Neural cell (in vitro differentiated cells): ENCODE measurements around the gene GRAMD2A. TPM values are rescaled to one million over a fixed set of nuclear protein-coding genes. Genes with fewer than 3 reads are reported as not detected.

Experiments used
- H2AFZ ChIP-seq: fragments of 200-600, 300-800 bp; sonication (generic), shearing (Covaris generic); 2 replicates; pipeline ENCODE4 v1.6.0; 2014; ENCODE audit warnings: low read depth, mild to moderate bottlenecking, antibody characterized with exemption, low read length, moderate library complexity
- H3F3A ChIP-seq: fragments of 200-600 bp; shearing (Covaris generic); 2 replicates; pipeline ENCODE4 v1.6.1; 2016; ENCODE audit warnings: mild to moderate bottlenecking, moderate library complexity, mixed read lengths, antibody characterized with exemption, low read length; ENCODE audit not compliant: insufficient read depth, poor library complexity, severe bottlenecking
- H3K27ac ChIP-seq: fragments of 200-600, 300-800 bp; sonication (generic), shearing (Covaris generic); 2 replicates; pipeline ENCODE4 v1.5.1; 2014; ENCODE audit warnings: mild to moderate bottlenecking, low read length, moderate library complexity
- H3K27me3 ChIP-seq: fragments of 300-800, 200-600 bp; sonication (generic), shearing (Covaris generic); 2 replicates; pipeline ENCODE4 v1.6.0; 2014; ENCODE audit warnings: mild to moderate bottlenecking, low read depth, low read length, moderate library complexity; ENCODE audit not compliant: insufficient read depth
- H3K36me3 ChIP-seq: fragments of 300-800, 200-600 bp; sonication (generic), shearing (Covaris generic); 2 replicates; pipeline ENCODE4 v1.5.1; 2014; ENCODE audit warnings: mild to moderate bottlenecking, antibody characterized with exemption, low read length, moderate library complexity; ENCODE audit not compliant: insufficient read depth
- H3K4me2 ChIP-seq: fragments of 300-800, 200-600 bp; sonication (generic), shearing (Covaris generic); 2 replicates; pipeline ENCODE4 v1.6.0; 2014; ENCODE audit warnings: mild to moderate bottlenecking, low read length
- H3K4me3 ChIP-seq: fragments of 300-800, 200-600 bp; sonication (generic), shearing (Covaris generic); 2 replicates; pipeline ENCODE4 v1.5.1; 2014; ENCODE audit warnings: mild to moderate bottlenecking, low read length, moderate library complexity
- H3K79me2 ChIP-seq: fragments of 200-600 bp; shearing (Covaris generic); replicated peaks from 2 replicates; pipeline ENCODE4 v1.6.0; 2014; ENCODE audit warnings: mild to moderate bottlenecking, low read length, moderate library complexity; ENCODE audit not compliant: insufficient read depth
- H3K9ac ChIP-seq: fragments of 300-800, 200-600 bp; sonication (generic), shearing (Covaris generic); 2 replicates; pipeline ENCODE4 v1.6.1; 2016; ENCODE audit warnings: mild to moderate bottlenecking, low read length, mixed read lengths
- H3K9me2 ChIP-seq: fragments of 200-600 bp; shearing (Covaris generic); 2 replicates; pipeline ENCODE4 v1.6.1; 2016; ENCODE audit warnings: mild to moderate bottlenecking, low read length, mixed read lengths; ENCODE audit not compliant: insufficient read depth
- H3K9me3 ChIP-seq: fragments of 200-600, 300-800 bp; sonication (generic), shearing (Covaris generic); 2 replicates; pipeline ENCODE4 v1.6.1; 2016; ENCODE audit warnings: mild to moderate bottlenecking, mixed run types, low read length, moderate library complexity, mixed read lengths
- H4K20me1 ChIP-seq: fragments of 200-600 bp; shearing (Covaris generic); 2 replicates; pipeline ENCODE4 v1.6.1; 2016; ENCODE audit warnings: mild to moderate bottlenecking, mixed run types; ENCODE audit not compliant: insufficient read depth
- EP300 ChIP-seq: fragments of 450-650 bp; conservative IDR thresholded peaks from 2 replicates; pipeline ENCODE4 v1.6.1; 2014; ENCODE audit warnings: antibody characterized with exemption, mild to moderate bottlenecking, moderate library complexity; ENCODE audit not compliant: poor library complexity, severe bottlenecking
- EZH2 ChIP-seq: fragments of 200-600, 300-800 bp; shearing (Covaris generic), sonication (generic); IDR thresholded peaks from 2 replicates; pipeline ENCODE4 v1.6.1; 2014; ENCODE audit warnings: antibody characterized with exemption, low read length, borderline replicate concordance, mild to moderate bottlenecking; ENCODE audit not compliant: insufficient read depth, poor library complexity, severe bottlenecking
- MXI1 ChIP-seq: fragments of 450-650 bp; conservative IDR thresholded peaks from 2 replicates; pipeline ENCODE4 v1.6.1; 2014; ENCODE audit warnings: antibody characterized with exemption, mild to moderate bottlenecking; ENCODE audit not compliant: poor library complexity, severe bottlenecking
- POLR2AphosphoS5 ChIP-seq: IDR thresholded peaks from 2 replicates; pipeline ENCODE4 v1.6.1; 2012
- RAD21 ChIP-seq: fragments of 450-650 bp; conservative IDR thresholded peaks from 2 replicates; pipeline ENCODE4 v1.6.1; 2014; ENCODE audit warnings: antibody characterized with exemption, mild to moderate bottlenecking, moderate library complexity
- SMC3 ChIP-seq: fragments of 450-650 bp; conservative IDR thresholded peaks from 2 replicates; pipeline ENCODE4 v1.6.1; 2014; ENCODE audit warnings: antibody characterized with exemption, mild to moderate bottlenecking, moderate library complexity; ENCODE audit not compliant: poor library complexity
- TAF1 ChIP-seq: IDR thresholded peaks from 2 replicates; pipeline ENCODE4 v1.6.1; 2012; ENCODE audit warnings: low read depth
- polyA plus RNA-seq: library from polyadenylated mRNA; depleted of rRNA; stranded (reverse); fragments of >200 nt; gene quantifications from 2 replicates; pipeline ENCODE4 v1.2.3, GENCODE V29; 2014
- TF ChIP-seq, protein P1 (sequence below): fragments of 450-650 bp; IDR thresholded peaks from 2 replicates; pipeline ENCODE4 v1.5.1; 2014; ENCODE audit warnings: antibody characterized with exemption, mild to moderate bottlenecking, moderate library complexity; ENCODE audit not compliant: poor library complexity, severe bottlenecking
- TF ChIP-seq, protein P2 (sequence below): IDR thresholded peaks from 2 replicates; pipeline ENCODE4 v1.6.1; 2012; ENCODE audit warnings: borderline replicate concordance

The GRAMD2A gene
- polyA plus RNA-seq, 1 donor from 2014 or later = 1.9 TPM

DNA sequence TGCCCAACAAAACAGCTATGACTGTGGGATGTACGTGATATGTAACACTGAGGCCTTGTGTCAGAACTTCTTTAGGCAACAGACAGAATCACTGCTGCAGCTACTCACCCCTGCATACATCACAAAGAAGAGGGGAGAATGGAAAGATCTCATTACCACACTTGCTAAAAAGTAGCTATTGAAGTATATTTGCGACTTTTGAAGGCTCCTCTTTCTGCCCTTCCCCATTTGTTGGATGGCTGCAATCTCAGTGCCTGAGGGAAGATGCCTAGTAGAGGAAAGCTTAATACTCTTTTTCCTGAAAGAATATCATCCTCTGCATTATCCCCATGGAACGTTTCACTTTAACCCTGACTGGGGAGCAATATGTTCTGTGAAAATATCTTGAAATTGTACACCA lies 57.5 kb downstream of the GRAMD2A start:
- TF ChIP-seq TAF1 (no peak), EP300 (no peak), MXI1 (no peak), EZH2 (no peak), POLR2AphosphoS5 (no peak), RAD21 (no peak), SMC3 (no peak)
- TF ChIP-seq, protein P1, sequence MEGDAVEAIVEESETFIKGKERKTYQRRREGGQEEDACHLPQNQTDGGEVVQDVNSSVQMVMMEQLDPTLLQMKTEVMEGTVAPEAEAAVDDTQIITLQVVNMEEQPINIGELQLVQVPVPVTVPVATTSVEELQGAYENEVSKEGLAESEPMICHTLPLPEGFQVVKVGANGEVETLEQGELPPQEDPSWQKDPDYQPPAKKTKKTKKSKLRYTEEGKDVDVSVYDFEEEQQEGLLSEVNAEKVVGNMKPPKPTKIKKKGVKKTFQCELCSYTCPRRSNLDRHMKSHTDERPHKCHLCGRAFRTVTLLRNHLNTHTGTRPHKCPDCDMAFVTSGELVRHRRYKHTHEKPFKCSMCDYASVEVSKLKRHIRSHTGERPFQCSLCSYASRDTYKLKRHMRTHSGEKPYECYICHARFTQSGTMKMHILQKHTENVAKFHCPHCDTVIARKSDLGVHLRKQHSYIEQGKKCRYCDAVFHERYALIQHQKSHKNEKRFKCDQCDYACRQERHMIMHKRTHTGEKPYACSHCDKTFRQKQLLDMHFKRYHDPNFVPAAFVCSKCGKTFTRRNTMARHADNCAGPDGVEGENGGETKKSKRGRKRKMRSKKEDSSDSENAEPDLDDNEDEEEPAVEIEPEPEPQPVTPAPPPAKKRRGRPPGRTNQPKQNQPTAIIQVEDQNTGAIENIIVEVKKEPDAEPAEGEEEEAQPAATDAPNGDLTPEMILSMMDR = no peak
- TF ChIP-seq, protein P2, sequence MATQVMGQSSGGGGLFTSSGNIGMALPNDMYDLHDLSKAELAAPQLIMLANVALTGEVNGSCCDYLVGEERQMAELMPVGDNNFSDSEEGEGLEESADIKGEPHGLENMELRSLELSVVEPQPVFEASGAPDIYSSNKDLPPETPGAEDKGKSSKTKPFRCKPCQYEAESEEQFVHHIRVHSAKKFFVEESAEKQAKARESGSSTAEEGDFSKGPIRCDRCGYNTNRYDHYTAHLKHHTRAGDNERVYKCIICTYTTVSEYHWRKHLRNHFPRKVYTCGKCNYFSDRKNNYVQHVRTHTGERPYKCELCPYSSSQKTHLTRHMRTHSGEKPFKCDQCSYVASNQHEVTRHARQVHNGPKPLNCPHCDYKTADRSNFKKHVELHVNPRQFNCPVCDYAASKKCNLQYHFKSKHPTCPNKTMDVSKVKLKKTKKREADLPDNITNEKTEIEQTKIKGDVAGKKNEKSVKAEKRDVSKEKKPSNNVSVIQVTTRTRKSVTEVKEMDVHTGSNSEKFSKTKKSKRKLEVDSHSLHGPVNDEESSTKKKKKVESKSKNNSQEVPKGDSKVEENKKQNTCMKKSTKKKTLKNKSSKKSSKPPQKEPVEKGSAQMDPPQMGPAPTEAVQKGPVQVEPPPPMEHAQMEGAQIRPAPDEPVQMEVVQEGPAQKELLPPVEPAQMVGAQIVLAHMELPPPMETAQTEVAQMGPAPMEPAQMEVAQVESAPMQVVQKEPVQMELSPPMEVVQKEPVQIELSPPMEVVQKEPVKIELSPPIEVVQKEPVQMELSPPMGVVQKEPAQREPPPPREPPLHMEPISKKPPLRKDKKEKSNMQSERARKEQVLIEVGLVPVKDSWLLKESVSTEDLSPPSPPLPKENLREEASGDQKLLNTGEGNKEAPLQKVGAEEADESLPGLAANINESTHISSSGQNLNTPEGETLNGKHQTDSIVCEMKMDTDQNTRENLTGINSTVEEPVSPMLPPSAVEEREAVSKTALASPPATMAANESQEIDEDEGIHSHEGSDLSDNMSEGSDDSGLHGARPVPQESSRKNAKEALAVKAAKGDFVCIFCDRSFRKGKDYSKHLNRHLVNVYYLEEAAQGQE = no peak
- H3K27ac ChIP-seq = no peak overlapping the region
- H3K4me2 ChIP-seq = no peak overlapping the region
- no peaks in the 10 kb centered on the region for H3F3A ChIP-seq
- no peaks in the 10 kb centered on the region for H4K20me1 ChIP-seq
- no peaks in the 10 kb centered on the region for H3K27me3 ChIP-seq
- no peaks in the 10 kb centered on the region for H3K79me2 ChIP-seq
- H3K9ac ChIP-seq = no peak overlapping the region
- no peaks in the 10 kb centered on the region for H3K9me2 ChIP-seq
- no peak overlapping the region for H3K4me3 ChIP-seq
- no peak overlapping the region for H2AFZ ChIP-seq
- H3K36me3 ChIP-seq = no peaks in the 10 kb centered on the region
- H3K9me3 ChIP-seq = no peaks in the 10 kb centered on the region

DNA sequence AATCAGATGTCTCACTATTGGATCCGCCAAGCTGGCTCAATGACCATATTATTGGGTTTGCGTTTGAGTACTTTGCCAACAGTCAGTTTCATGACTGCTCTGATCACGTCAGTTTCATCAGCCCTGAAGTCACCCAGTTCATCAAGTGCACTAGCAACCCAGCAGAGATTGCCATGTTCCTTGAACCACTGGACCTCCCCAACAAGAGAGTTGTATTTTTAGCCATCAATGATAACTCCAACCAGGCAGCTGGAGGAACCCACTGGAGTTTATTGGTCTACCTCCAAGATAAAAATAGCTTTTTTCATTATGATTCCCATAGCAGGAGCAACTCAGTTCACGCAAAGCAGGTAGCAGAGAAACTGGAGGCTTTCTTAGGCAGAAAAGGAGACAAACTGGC lies 57.9 kb downstream of the GRAMD2A start:
- no peaks in the 10 kb centered on the region for H3F3A ChIP-seq
- H3K36me3 ChIP-seq = no peaks in the 10 kb centered on the region
- no peak overlapping the region for H3K4me3 ChIP-seq
- no peaks in the 10 kb centered on the region for H3K79me2 ChIP-seq
- no peak overlapping the region for H3K27ac ChIP-seq
- no peak overlapping the region for H2AFZ ChIP-seq
- H3K4me2 ChIP-seq = no peak overlapping the region
- H3K9me3 ChIP-seq = no peaks in the 10 kb centered on the region
- no peak overlapping the region for H3K9ac ChIP-seq
- no peak for TF ChIP-seq TAF1
- no peak for TF ChIP-seq MXI1
- H3K27me3 ChIP-seq = no peaks in the 10 kb centered on the region
- no peaks in the 10 kb centered on the region for H4K20me1 ChIP-seq
- no peaks in the 10 kb centered on the region for H3K9me2 ChIP-seq
